Measurements from ENCODE around the gene KCTD8. TPM values are rescaled to one million over a fixed set of nuclear protein-coding genes. Genes with fewer than 3 reads are reported as not detected.

The KCTD8 gene
- total RNA-seq, 1 experiment from 2014 or later: 1.1 TPM

- Histone ChIP-seq H2BK5ac (ENCODE audit: insufficient read length, low read length) (no peak overlapping the region), H3K4me2 (ENCODE audit: insufficient read depth, insufficient read length, low read length) (no peak overlapping the region), H2BK12ac (ENCODE audit: insufficient read length, low read depth, low read length) (no peak overlapping the region), H3K56ac (ENCODE audit: insufficient read length, low read depth, low read length) (no peak overlapping the region), H2BK20ac (ENCODE audit: low read depth, low read length, poor library complexity, severe bottlenecking) (no peak overlapping the region), H3K27ac (ENCODE audit: insufficient read length, low read depth, low read length) (no peak overlapping the region), H2AK5ac (ENCODE audit: insufficient read length, low read length) (no peak overlapping the region), H2AFZ (ENCODE audit: low read length) (no peak overlapping the region), H4K5ac (ENCODE audit: insufficient read length, low read depth, low read length) (no peak overlapping the region), H2BK15ac (ENCODE audit: low read depth, low read length) (no peak overlapping the region), H3K79me1 (ENCODE audit: insufficient read depth, low read depth, low read length, poor library complexity, severe bottlenecking) (no peaks in the 10 kb centered on the region), H3K9me3 (ENCODE audit: control insufficient read depth, low read depth, low read length) (no peaks in the 10 kb centered on the region), H3K79me2 (ENCODE audit: insufficient read depth, low read length) (no peaks in the 10 kb centered on the region), H3K18ac (ENCODE audit: insufficient read length, low read depth, low read length) (no peak overlapping the region), H2BK120ac (ENCODE audit: low read depth, low read length, poor library complexity, severe bottlenecking) (no peak overlapping the region), H3K4ac (ENCODE audit: low read depth, low read length) (no peak overlapping the region), H4K8ac (replicated peaks; ENCODE audit: insufficient read length, low read depth, low read length) (no peak overlapping the region), H3K4me1 (ENCODE audit: insufficient read depth, low read length) (no peaks in the 10 kb centered on the region), H3K9ac (ENCODE audit: extremely low read depth, insufficient read length, low read length) (no peak overlapping the region), H4K91ac (ENCODE audit: insufficient read length, low read depth, low read length) (no peak overlapping the region), H4K20me1 (ENCODE audit: control insufficient read depth, insufficient read depth, insufficient read length) (no peaks in the 10 kb centered on the region), H3K27me3 (ENCODE audit: insufficient read depth, low read length) (no peaks in the 10 kb centered on the region), H3K23me2 (ENCODE audit: insufficient read length, low read depth, low read length, poor library complexity, severe bottlenecking) (no peaks in the 10 kb centered on the region), H3K23ac (ENCODE audit: insufficient read length, low read depth, low read length) (no peak overlapping the region), H3T11ph (ENCODE audit: low read length) (no peak overlapping the region), H3K14ac (ENCODE audit: insufficient read depth, low read length) (no peak overlapping the region)
- H3K9me3 Mint-ChIP-seq: peaks cover 2 to 10% of the 10 kb centered on the region in 2 experiments; a peak in 3 of 5 replicates
- no CpG with 5 or more reads among the region's 1 CpG for WGBS (ENCODE audit: extremely low coverage, insufficient read length, low lambda C conversion rate)
- TF ChIP-seq, protein P1, sequence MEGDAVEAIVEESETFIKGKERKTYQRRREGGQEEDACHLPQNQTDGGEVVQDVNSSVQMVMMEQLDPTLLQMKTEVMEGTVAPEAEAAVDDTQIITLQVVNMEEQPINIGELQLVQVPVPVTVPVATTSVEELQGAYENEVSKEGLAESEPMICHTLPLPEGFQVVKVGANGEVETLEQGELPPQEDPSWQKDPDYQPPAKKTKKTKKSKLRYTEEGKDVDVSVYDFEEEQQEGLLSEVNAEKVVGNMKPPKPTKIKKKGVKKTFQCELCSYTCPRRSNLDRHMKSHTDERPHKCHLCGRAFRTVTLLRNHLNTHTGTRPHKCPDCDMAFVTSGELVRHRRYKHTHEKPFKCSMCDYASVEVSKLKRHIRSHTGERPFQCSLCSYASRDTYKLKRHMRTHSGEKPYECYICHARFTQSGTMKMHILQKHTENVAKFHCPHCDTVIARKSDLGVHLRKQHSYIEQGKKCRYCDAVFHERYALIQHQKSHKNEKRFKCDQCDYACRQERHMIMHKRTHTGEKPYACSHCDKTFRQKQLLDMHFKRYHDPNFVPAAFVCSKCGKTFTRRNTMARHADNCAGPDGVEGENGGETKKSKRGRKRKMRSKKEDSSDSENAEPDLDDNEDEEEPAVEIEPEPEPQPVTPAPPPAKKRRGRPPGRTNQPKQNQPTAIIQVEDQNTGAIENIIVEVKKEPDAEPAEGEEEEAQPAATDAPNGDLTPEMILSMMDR (conservative IDR thresholded peaks at IDR 0.05): no peak
- H3K27me3 Mint-ChIP-seq (ENCODE audit: low read depth): no peaks in the 10 kb centered on the region
- peaks cover 0 to 9% (median 3%) of the 10 kb centered on the region in 3 experiments; a peak in 4 of 7 replicates for H3K36me3 Mint-ChIP-seq (ENCODE audit: insufficient read depth in 1 of 3, low read depth in 3 of 3)
- H3K4me3 Mint-ChIP-seq: no peak overlapping the region
- no peak overlapping the region for H3K27ac Mint-ChIP-seq
- no peaks in the 10 kb centered on the region for H3K4me1 Mint-ChIP-seq
- DNase-seq: no peak
Measured at GRCh38 chr4:44279469-44279868, 169.1 kb downstream of the KCTD8 start.

All from H9 (cell line).